NCI-H1417 (cell line): ENCODE results near the gene FAM89A.

Experiments
- DNase-seq, 3 experiments: peaks; one replicate each; lab custom pipeline; 2025; lab: John Stamatoyannopoulos, UW

FAM89A gene

GRCh38 chr1:231040019-231040799 lies at the start of gene FAM89A:
FAM89A (minus strand) TSS chr1:231040254; CDS start chr1:231040211, 43 bp downstream.
- peak in 2 of 3 experiments; percentile 46 to 59 for DNase-seq

- no peak for DNase-seq
These were observed 44.3 kb upstream of the FAM89A start for GRCh38 chr1:231084353-231084752.

GRCh38 chr1:231079163-231079562 lies 39.1 kb upstream of the FAM89A start:
- DNase-seq, result no peak

GRCh38 chr1:231078250-231078649 lies 38.2 kb upstream of the FAM89A start:
- DNase-seq, result no peak

- no peak for DNase-seq
These were observed 36.7 kb upstream of the FAM89A start for GRCh38 chr1:231076802-231077201.

GRCh38 chr1:231075497-231075896 lies 35.4 kb upstream of the FAM89A start:
- no peak for DNase-seq

- DNase-seq, result no peak
These were observed 35.0 kb upstream of the FAM89A start for GRCh38 chr1:231075020-231075419.

- no peak for DNase-seq
These were observed 34.0 kb upstream of the FAM89A start for GRCh38 chr1:231074046-231074445.

- DNase-seq, result no peak
These were observed 33.3 kb upstream of the FAM89A start for GRCh38 chr1:231073331-231073730.

GRCh38 chr1:231072502-231073094 lies 32.5 kb upstream of the FAM89A start:
- no peak for DNase-seq

GRCh38 chr1:231072041-231072440 lies 32.0 kb upstream of the FAM89A start:
- DNase-seq, result no peak

- DNase-seq, result no peak
These were observed 30.8 kb upstream of the FAM89A start for GRCh38 chr1:231070758-231071444.

GRCh38 chr1:231069333-231069732 lies 29.3 kb upstream of the FAM89A start:
- DNase-seq, result no peak

- no peak for DNase-seq
These were observed 28.7 kb upstream of the FAM89A start for GRCh38 chr1:231068762-231069161.

- DNase-seq, result no peak
These were observed 25.6 kb upstream of the FAM89A start for GRCh38 chr1:231065510-231066241.

- DNase-seq, result no peak
These were observed 24.4 kb upstream of the FAM89A start for GRCh38 chr1:231064418-231064817.

GRCh38 chr1:231063331-231063730 lies 23.3 kb upstream of the FAM89A start:
- no peak for DNase-seq

GRCh38 chr1:231062500-231063270 lies 22.6 kb upstream of the FAM89A start:
- no peak for DNase-seq

GRCh38 chr1:231059566-231060193 lies 19.6 kb upstream of the FAM89A start:
- no peak for DNase-seq

GRCh38 chr1:231058416-231059109 lies 18.5 kb upstream of the FAM89A start:
- no peak for DNase-seq
